Stomach (tissue), 4 donors: ENCODE data around the gene RSRC2.

Experiments used
- CTCF ChIP-seq, 7 experiments: fragments of 450-650 bp in 4 of 7; fragments of 200-600 bp in 3 of 7; sonication (generic) in 3 of 7; IDR thresholded peaks; one replicate each; pipeline ENCODE4 v1.5.1; 2016 to 2019; ENCODE audit warnings: antibody characterized with exemption in 7 of 7, control low read depth in 2 of 7, mild to moderate bottlenecking in 1 of 7
- EP300 ChIP-seq: sonication (generic); formaldehyde crosslinking; IDR thresholded peaks from one replicate; pipeline ENCODE4 v1.6.1; 2017; ENCODE audit warnings: antibody characterized with exemption
- POLR2A ChIP-seq, 4 donors: fragments of 450-650 bp; IDR thresholded peaks; one replicate each; pipeline ENCODE4 v1.6.1; 2016; ENCODE audit warnings: antibody characterized with exemption in 4 of 4, control low read depth in 2 of 4, mild to moderate bottlenecking in 1 of 4, moderate library complexity in 1 of 4
- POLR2AphosphoS5 ChIP-seq, 3 donors: sonication (generic); formaldehyde crosslinking; IDR thresholded peaks; one replicate each; pipeline ENCODE4 v1.6.1; 2016; ENCODE audit warnings: antibody characterized with exemption in 3 of 3

GRCh38 chr12:122486805-122487426 is 39.8 kb downstream of the RSRC2 start:
- TF ChIP-seq CTCF (IDR thresholded peaks at IDR 0.05) (no peak), POLR2A (IDR thresholded peaks at IDR 0.05) (no peak), EP300 (no peak), POLR2AphosphoS5 (IDR thresholded peaks at IDR 0.05) (no peak)
